Astrocyte of the spinal cord (primary cell): ENCODE results near the gene TTLL7.

ENCODE experiments used
- DNase-seq: peaks from one replicate; pipeline ENCODE4 v3.0.0; 2011; ENCODE audit warnings: low read depth, low spot score
- H3K4me3 ChIP-seq: 2 replicates; pipeline ENCODE4 v1.5.1; 2011; ENCODE audit warnings: low read depth, mild to moderate bottlenecking, low read length, moderate library complexity
- CTCF ChIP-seq: IDR thresholded peaks from 2 replicates; pipeline ENCODE4 v1.5.1; 2012; ENCODE audit warnings: low read depth, mild to moderate bottlenecking, low read length, inconsistent platforms
- in situ Hi-C: cut with HindIII; loops from 2 replicates; pipeline ENCODE4 v1.10.0; 2017; ENCODE audit warnings: low sequenced_read_pairs

TTLL7 gene

GRCh38 chr1:84010136-84010535 is 11.2 kb upstream of the TTLL7 start:
- DNase-seq, result no peak
- in situ Hi-C loops, result no loop called here
- no peak overlapping the region for H3K4me3 ChIP-seq
- TF ChIP-seq CTCF, result no peak

- H3K4me3 ChIP-seq, result no peak overlapping the region
- DNase-seq, result no peak
- in situ Hi-C loops, result no loop called here
- no peak for TF ChIP-seq CTCF
Measured at GRCh38 chr1:84008631-84009030, 9.7 kb upstream of the TTLL7 start.

- TF ChIP-seq CTCF, result no peak
- in situ Hi-C loops, result no loop called here
- no peak for DNase-seq
- no peak overlapping the region for H3K4me3 ChIP-seq
Measured at GRCh38 chr1:84006591-84006990, 7.7 kb upstream of the TTLL7 start.

GRCh38 chr1:84001501-84001900 is 2.6 kb upstream of the TTLL7 start:
- H3K4me3 ChIP-seq, result no peak overlapping the region
- no peak for DNase-seq
- TF ChIP-seq CTCF, result no peak
- in situ Hi-C loops, result no loop called here

GRCh38 chr1:84000954-84001495 is 2.1 kb upstream of the TTLL7 start:
- no peak overlapping the region for H3K4me3 ChIP-seq
- DNase-seq, result no peak
- in situ Hi-C loops, result no loop called here
- TF ChIP-seq CTCF, result no peak

GRCh38 chr1:84000196-84000885 is 1.4 kb upstream of the TTLL7 start:
- no peak for TF ChIP-seq CTCF
- no peak overlapping the region for H3K4me3 ChIP-seq
- DNase-seq, result no peak
- in situ Hi-C loops, result no loop called here
